ES-I3 (cell line): ENCODE measurements around the gene FXR2.
"Not testable (repeated sequence)": the region's sequence is repeated elsewhere in the genome, so short reads cannot be mapped to it uniquely, and the experiment has no call there.

ENCODE experiments used
- H3K36me3 ChIP-seq: 2 replicates; pipeline ENCODE4 v1.6.1; 2013; ENCODE audit warnings: mild to moderate bottlenecking, low read length, control low read depth, moderate library complexity; ENCODE audit not compliant: insufficient read depth
- H3K4me1 ChIP-seq: 2 replicates; pipeline ENCODE4 v1.6.1; 2013; ENCODE audit warnings: mild to moderate bottlenecking, control low read depth, low read length; ENCODE audit not compliant: insufficient read depth
- H3K9ac ChIP-seq: 2 replicates; pipeline ENCODE4 v1.6.1; 2013; ENCODE audit warnings: low read depth, mild to moderate bottlenecking, low read length, moderate library complexity
- H3K9me3 ChIP-seq: 2 replicates; pipeline ENCODE4 v1.6.1; 2013; ENCODE audit warnings: mild to moderate bottlenecking, low read length, moderate library complexity; ENCODE audit not compliant: control insufficient read depth, insufficient read depth

The FXR2 gene

GRCh38 chr17:7614425-7615264 lies at the start of gene FXR2:
TSS of gene FXR2 (minus strand) at chr17:7614897. CDS start at chr17:7614532, 365 bp downstream.
- Histone ChIP-seq H3K4me1 (no peaks in the 10 kb centered on the region; the same call in 1 of the 2 replicates), H3K36me3 (no peaks in the 10 kb centered on the region), H3K9me3 (no peaks in the 10 kb centered on the region), H3K9ac (peak within 1 kb of the TSS; percentile 84)

- no peaks in the 10 kb centered on the region for H3K9me3 ChIP-seq
- H3K36me3 ChIP-seq: no peaks in the 10 kb centered on the region
- H3K4me1 ChIP-seq: peaks cover 21% of the 10 kb centered on the region
- H3K9ac ChIP-seq: peak overlapping the region; percentile 24; the same call in 1 of the 2 replicates
Measured at GRCh38 chr17:7656958-7657609, 42.4 kb upstream of the FXR2 start.

GRCh38 chr17:7655541-7655840 lies 40.8 kb upstream of the FXR2 start:
- Histone ChIP-seq H3K4me1 (peaks cover 21% of the 10 kb centered on the region), H3K9me3 (no peaks in the 10 kb centered on the region), H3K36me3 (no peaks in the 10 kb centered on the region), H3K9ac (no peak overlapping the region)

GRCh38 chr17:7654832-7655540 lies 40.3 kb upstream of the FXR2 start:
- H3K9me3 ChIP-seq: no peaks in the 10 kb centered on the region
- peaks cover 22% of the 10 kb centered on the region for H3K4me1 ChIP-seq
- no peaks in the 10 kb centered on the region for H3K36me3 ChIP-seq
- H3K9ac ChIP-seq: no peak overlapping the region

GRCh38 chr17:7652388-7653356 lies 38.0 kb upstream of the FXR2 start:
- no peaks in the 10 kb centered on the region for H3K9me3 ChIP-seq
- no peaks in the 10 kb centered on the region for H3K36me3 ChIP-seq
- H3K4me1 ChIP-seq: peaks cover 21% of the 10 kb centered on the region
- H3K9ac ChIP-seq: no peak overlapping the region; the same call in 1 of the 2 replicates

GRCh38 chr17:7651665-7652387 lies 37.1 kb upstream of the FXR2 start:
- H3K9me3 ChIP-seq: no peaks in the 10 kb centered on the region
- peaks cover 19% of the 10 kb centered on the region; the same call in 1 of the 2 replicates for H3K4me1 ChIP-seq
- H3K9ac ChIP-seq: peak overlapping the region; percentile 55
- no peaks in the 10 kb centered on the region for H3K36me3 ChIP-seq

- H3K4me1 ChIP-seq: peaks cover 15% of the 10 kb centered on the region; the same call in 1 of the 2 replicates
- H3K9ac ChIP-seq: peak overlapping the region; percentile 55
- H3K9me3 ChIP-seq: no peaks in the 10 kb centered on the region
- H3K36me3 ChIP-seq: no peaks in the 10 kb centered on the region
Measured at GRCh38 chr17:7651097-7651664, 36.5 kb upstream of the FXR2 start.

- H3K36me3 ChIP-seq: no peaks in the 10 kb centered on the region
- H3K9me3 ChIP-seq: no peaks in the 10 kb centered on the region
- H3K4me1 ChIP-seq: peaks cover 11% of the 10 kb centered on the region; the same call in 1 of the 2 replicates
- peak within 1 kb of the TSS; percentile 55 for H3K9ac ChIP-seq
Measured at GRCh38 chr17:7650509-7651096, 35.9 kb upstream of the FXR2 start, which contains the start of gene ATP1B2. TSS of gene ATP1B2 (plus strand) at chr17:7650926. CDS start at chr17:7651519, 593 bp downstream.

GRCh38 chr17:7647018-7647417 lies 32.3 kb upstream of the FXR2 start:
- H3K36me3 ChIP-seq: no peaks in the 10 kb centered on the region
- peaks cover 4% of the 10 kb centered on the region; the same call in 1 of the 2 replicates for H3K4me1 ChIP-seq
- H3K9me3 ChIP-seq: no peaks in the 10 kb centered on the region
- no peak overlapping the region for H3K9ac ChIP-seq

GRCh38 chr17:7646457-7646856 lies 31.8 kb upstream of the FXR2 start:
- no peaks in the 10 kb centered on the region for H3K9me3 ChIP-seq
- H3K9ac ChIP-seq: no peak overlapping the region
- H3K4me1 ChIP-seq: peaks cover 4% of the 10 kb centered on the region; the same call in 1 of the 2 replicates
- H3K36me3 ChIP-seq: no peaks in the 10 kb centered on the region

- peaks cover under 1% of the 10 kb centered on the region; the same call in 1 of the 2 replicates for H3K4me1 ChIP-seq
- no peak overlapping the region for H3K9ac ChIP-seq
- no peaks in the 10 kb centered on the region for H3K9me3 ChIP-seq
- no peaks in the 10 kb centered on the region for H3K36me3 ChIP-seq
Measured at GRCh38 chr17:7644775-7645174, 30.1 kb upstream of the FXR2 start.

- not testable (repeated sequence) for H3K9me3 ChIP-seq, H3K36me3 ChIP-seq, H3K9ac ChIP-seq, H3K4me1 ChIP-seq
Measured at GRCh38 chr17:7641635-7642034, 26.9 kb upstream of the FXR2 start.
